Measurements from ENCODE around the gene CLTC.
"Not testable (repeated sequence)": the region's sequence is repeated elsewhere in the genome, so short reads cannot be mapped to it uniquely, and the experiment has no call there.

CLTC gene

DNA sequence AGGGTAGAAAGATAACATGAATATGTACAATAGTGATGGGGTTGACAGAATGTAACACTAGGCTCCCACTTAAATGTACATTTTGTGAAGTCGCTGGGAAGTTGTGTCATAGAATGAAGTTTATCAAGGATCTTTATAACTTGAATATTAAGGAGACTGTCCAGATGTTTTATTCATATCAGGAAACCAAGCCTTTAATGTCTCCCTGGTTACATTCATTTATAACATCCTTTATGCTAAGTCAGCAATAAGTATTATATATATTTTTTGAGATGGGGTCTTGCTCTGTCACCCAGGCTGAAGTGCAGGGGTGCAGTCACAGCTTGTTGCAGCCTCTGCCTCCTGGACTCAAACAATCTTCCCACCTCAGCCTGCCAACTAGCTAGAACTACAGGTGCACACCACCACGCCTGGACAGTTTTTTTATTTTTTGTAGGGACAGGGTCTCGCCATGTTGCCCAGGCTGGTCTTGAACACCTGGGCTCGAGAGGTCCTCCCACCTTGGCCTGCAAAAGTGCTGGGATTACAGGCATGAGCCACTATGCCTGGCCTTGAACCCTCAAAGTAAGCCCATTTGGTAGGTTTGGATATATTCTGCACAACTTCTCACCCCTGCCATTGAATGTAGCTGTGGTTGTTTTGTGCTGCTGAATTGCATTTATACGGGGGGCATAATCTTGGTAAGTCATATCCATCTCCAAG, 14.1 kb downstream of the CLTC start:
- in situ Hi-C loops (cut with MboI; ENCODE audit: low sequenced_read_pairs), result no loop called here

DNA sequence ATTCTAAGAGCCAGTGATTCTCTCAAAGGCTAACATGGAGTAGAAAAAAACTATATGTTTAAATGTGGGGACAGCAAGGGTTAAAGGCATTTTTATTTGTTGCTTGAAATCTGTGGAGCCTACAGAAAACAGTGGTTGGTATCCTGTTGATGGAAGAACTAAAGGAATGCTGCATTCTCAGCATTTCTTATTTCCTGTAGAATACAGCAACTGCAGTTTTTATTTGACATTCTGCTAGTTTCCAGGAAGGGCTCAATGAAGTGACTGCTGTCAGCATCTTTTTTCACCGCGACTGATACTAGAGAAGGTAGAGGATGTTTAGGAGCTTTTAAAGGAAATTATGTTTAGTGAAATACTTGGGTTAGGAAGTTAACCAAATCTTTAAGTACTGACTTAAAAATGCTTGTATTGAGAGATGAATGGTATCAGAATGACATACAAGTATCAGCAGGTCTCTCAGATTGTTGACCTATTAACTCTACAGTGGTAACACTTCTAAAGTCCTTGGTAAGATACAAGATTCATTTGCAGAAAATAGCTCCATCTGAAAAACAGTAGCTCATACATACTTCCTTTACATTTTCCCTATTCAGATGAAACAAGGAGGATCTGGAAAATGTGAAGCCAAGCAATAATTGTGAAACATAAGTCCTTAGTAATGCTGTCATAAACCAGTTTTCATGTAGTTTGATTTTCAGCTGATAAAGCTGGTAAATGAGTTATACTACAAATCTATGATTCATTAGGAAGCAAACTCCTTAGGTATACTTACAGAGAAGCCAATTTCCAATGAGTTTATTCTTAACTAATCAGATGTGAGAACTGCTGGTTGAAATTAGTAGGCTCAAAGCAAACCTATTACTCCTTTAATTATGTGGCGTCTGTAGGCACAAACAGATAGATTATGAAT, 15.2 kb downstream of the CLTC start:
- in situ Hi-C loops (cut with MboI; ENCODE audit: low sequenced_read_pairs), result no loop called here

DNA sequence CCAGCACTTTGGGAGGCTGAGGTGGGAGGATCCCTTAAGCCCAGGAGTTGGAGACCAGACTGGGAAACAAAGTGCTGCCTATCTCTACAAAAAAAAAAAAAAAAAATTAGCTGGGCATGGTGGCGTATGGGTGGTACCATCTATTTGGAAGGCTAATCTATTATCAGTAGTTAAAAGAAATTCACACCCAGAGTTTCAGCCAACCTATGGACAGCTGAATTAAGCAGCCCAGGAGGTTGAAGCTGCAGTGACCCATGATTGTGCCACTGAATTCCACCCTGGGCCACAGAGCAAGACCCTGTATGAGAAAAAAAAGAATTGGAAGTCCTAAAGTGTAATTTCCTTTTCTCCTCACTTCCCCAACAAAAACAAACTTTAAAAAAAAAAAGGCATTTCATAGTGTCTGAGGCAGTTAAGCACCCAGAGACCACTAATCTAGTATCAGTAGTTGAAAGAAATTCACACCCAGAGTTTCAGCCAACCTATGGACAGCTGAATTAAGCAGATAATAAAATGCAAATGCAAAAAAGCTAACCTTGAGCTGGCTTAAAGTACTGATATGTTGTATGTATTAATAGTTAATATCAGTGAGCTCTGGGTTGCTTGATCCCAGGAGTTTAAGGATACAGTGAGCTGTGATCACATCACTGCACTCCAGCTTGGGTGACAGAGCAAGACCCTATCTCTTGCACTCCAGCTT, 18.1 kb downstream of the CLTC start:
- in situ Hi-C loops (cut with MboI; ENCODE audit: low sequenced_read_pairs), result no loop called here

- in situ Hi-C loops (cut with MboI; ENCODE audit: low sequenced_read_pairs), result no loop called here
Measured at GRCh38 chr17:59638553-59638952, 18.9 kb downstream of the CLTC start.

- in situ Hi-C loops (cut with MboI; ENCODE audit: low sequenced_read_pairs), result no loop called here
Measured at GRCh38 chr17:59641799-59642484, 22.2 kb downstream of the CLTC start.

DNA sequence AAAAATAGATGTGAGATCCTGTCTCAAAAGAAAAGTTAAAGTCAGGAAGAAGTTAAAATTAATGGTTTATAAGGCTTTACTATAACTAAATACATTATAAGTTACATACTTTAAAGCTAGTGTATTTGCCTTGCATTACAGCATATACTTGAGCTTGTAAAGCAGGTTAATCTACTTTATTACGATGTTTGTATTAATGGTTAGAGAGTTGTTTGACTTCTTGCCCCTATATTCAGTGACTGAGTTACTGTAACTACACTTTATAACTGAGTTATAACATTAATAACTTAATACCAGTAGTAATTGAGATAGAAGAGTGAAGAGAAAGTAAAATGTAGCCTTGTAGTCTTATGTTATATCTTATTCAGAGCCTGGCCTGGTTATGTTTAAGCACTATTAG, 22.9 kb downstream of the CLTC start:
- in situ Hi-C loops (cut with MboI; ENCODE audit: low sequenced_read_pairs), result no loop called here

DNA sequence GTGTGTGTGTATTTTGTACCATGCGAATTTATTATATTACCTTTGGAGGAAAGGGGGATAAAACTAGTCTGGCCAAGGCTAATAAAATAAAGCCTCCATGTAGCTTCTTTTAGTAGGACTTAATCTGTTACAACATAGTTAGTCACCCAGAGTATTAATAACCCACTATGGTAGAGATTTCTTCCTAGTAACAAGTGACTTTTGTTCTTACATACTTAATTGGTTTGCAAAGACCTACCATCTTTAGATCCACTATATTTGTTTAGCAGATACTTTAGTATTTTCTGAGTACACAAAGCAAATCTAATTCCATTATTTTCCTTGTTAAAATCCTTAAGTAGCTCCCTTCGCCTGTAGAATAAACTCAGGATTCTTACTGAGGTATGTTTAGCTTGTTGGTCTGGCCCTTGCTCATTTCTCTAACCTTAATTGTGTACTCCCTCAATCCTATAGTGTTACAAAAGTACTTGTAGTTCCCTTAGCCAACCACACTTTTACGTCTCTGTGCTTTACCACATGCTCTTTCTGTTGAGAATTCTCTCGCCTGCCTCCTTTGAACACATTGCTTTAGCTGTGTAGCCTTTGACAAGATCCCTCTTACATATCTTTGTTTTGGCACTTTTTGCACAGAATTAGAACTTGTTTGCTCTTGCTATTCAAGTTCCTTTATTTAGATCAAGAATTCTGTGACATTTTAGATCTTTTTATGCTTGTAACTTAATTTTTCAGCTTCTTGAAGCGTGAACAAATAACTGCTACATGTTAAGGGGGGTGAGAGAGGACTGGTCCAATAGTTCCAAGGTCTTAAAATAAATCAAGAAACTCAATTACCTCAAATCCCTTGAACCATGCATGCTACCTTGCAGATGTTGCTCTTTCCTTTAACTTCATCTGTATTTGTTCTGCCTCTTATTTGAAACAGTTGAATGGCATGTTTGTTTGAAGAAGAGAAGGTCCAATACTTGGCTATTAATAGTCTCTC, 23.8 kb downstream of the CLTC start:
- in situ Hi-C loops (cut with MboI; ENCODE audit: low sequenced_read_pairs), result no loop called here

DNA sequence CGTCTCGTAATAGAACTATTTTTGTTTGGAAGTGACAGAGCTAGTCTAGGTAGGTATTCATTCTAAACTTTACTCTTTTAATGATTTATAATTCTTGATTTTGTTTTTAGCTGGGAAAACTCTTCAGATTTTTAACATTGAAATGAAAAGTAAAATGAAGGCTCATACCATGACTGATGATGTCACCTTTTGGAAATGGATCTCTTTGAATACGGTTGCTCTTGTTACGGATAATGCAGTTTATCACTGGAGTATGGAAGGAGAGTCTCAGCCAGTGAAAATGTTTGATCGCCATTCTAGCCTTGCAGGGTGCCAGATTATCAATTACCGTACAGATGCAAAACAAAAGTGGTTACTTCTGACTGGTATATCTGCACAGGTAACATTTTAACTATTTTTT, 27.6 kb downstream of the CLTC start:
- in situ Hi-C loops (cut with MboI; ENCODE audit: low sequenced_read_pairs), result no loop called here

- in situ Hi-C loops (cut with MboI; ENCODE audit: low sequenced_read_pairs), result no loop called here
Measured at GRCh38 chr17:59649886-59650285, 30.2 kb downstream of the CLTC start.

DNA sequence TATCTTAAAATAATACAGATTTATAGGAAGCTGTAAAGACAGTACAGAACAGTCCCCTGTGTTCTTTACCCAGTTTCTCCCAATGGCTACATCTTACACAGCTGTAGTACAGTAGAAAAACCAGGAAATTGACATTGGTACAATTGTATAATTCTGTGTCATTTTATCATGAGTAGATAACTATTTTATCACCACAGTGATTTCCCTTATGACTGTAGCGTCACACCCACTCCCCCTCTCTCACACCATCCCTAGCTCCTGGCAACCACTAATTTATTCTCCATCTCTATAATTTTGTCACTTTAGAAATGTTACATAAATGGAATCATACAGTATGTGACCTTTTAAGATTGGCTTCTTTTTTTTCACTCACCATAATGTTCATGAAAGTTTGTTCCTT, 30.9 kb downstream of the CLTC start:
- in situ Hi-C loops (cut with MboI; ENCODE audit: low sequenced_read_pairs), result no loop called here

- in situ Hi-C loops (cut with MboI; ENCODE audit: low sequenced_read_pairs), result no loop called here
Measured at GRCh38 chr17:59651346-59651745, 31.7 kb downstream of the CLTC start.

DNA sequence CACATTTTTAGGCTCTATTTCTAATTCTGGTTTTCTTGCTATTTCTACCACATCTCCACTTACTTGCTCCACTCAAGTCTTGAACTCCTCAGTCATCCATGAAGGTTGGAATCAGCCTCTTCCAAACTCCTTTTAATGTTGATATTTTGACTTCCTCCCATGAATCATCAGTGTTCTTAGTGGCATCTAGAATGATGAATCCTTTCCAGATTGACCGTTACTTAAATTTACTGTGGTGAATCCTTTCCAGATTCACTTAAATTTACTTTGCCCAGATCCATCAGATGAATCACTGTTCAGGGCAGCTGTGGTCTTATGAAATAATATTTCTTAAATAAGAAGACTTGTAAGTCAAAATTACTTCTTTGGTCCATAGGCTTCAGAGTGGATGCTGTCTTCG, 32.4 kb downstream of the CLTC start:
- in situ Hi-C loops (cut with MboI; ENCODE audit: low sequenced_read_pairs), result no loop called here

GRCh38 chr17:59656624-59657023, 36.9 kb downstream of the CLTC start:
- in situ Hi-C loops (cut with MboI; ENCODE audit: low sequenced_read_pairs), result not testable (repeated sequence)

DNA sequence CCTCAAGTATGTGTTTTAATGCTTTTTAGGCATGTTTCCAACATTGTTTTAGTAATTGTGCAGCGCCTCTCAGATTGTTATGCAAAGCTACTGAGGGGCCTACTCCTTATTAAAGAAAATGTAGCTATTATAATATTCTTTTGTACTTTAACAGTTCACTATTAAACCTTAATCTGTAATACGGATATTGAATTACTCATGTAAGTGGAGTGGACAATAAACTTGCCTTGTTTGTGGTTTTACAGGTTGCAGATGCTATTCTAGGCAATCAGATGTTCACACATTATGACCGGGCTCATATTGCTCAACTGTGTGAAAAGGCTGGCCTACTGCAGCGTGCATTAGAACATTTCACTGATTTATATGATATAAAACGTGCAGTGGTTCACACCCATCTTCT, 46.5 kb downstream of the CLTC start:
- in situ Hi-C loops (cut with MboI; ENCODE audit: low sequenced_read_pairs), result no loop called here

DNA sequence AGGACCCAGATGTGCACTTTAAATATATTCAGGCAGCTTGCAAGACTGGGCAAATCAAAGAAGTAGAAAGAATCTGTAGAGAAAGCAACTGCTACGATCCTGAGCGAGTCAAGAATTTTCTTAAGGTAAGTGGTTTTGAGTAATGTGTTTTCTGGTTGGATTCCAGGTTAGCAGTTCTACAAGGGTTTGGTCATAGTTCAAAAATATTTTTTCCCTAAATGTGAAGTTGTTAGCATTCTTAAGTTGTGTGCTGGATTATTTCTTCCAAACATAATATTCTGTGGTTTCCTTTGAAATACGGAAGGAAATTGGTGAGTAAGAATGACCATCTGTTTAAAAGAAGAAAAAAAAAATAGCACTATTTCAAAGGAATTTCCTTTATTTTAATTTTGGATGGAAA, 49.1 kb downstream of the CLTC start:
- in situ Hi-C loops (cut with MboI; ENCODE audit: low sequenced_read_pairs), result no loop called here

- in situ Hi-C loops (cut with MboI; ENCODE audit: low sequenced_read_pairs), result no loop called here
Measured at GRCh38 chr17:59669411-59669810, 49.7 kb downstream of the CLTC start.

- in situ Hi-C loops (cut with MboI; ENCODE audit: low sequenced_read_pairs), result no loop called here
Measured at GRCh38 chr17:59669944-59670343, 50.2 kb downstream of the CLTC start.

- in situ Hi-C loops (cut with MboI; ENCODE audit: low sequenced_read_pairs), result no loop called here
Measured at GRCh38 chr17:59671386-59671785, 51.7 kb downstream of the CLTC start.

- in situ Hi-C loops (cut with MboI; ENCODE audit: low sequenced_read_pairs), result no loop called here
Measured at GRCh38 chr17:59675231-59675630, 55.5 kb downstream of the CLTC start.

- in situ Hi-C loops (cut with MboI; ENCODE audit: low sequenced_read_pairs), result no loop called here
Measured at GRCh38 chr17:59676716-59677115, 57.0 kb downstream of the CLTC start.

Measured in HL-60/S4 (cell line).